HepG2 (cell line): ENCODE measurements around the gene NCOR2. TPM values are rescaled to one million over a fixed set of nuclear protein-coding genes. Genes with fewer than 3 reads are reported as not detected.

Experiments
- ARNTL ChIP-seq: sonication (generic); formaldehyde crosslinking; IDR thresholded peaks from 2 replicates; pipeline ENCODE4 v1.4.0; 2020; ENCODE audit warnings: mild to moderate bottlenecking, missing genetic modification reagents
- ATF2 ChIP-seq: sonication (generic); formaldehyde crosslinking; IDR thresholded peaks from 2 replicates; pipeline ENCODE4 v1.4.0; 2020; ENCODE audit warnings: missing genetic modification reagents
- GABPB1 ChIP-seq: IDR thresholded peaks from 2 replicates; pipeline ENCODE4 v1.6.1; 2016; ENCODE audit warnings: mild to moderate bottlenecking, missing genetic modification reagents, moderate library complexity, missing compliant biosample characterization
- GTF3A ChIP-seq: sonication (generic); formaldehyde crosslinking; conservative IDR thresholded peaks from 2 replicates; pipeline ENCODE4 v1.4.0; 2020; ENCODE audit warnings: mild to moderate bottlenecking, missing genetic modification reagents
- HNRNPL ChIP-seq: fragments of 200-400 bp; formaldehyde crosslinking; IDR thresholded peaks from 2 replicates; pipeline ENCODE4 v1.6.1; 2017; ENCODE audit warnings: mild to moderate bottlenecking, low read depth, low read length
- NFIB ChIP-seq: sonication (generic); formaldehyde crosslinking; IDR thresholded peaks from 2 replicates; pipeline ENCODE4 v1.9.0; 2021; ENCODE audit warnings: missing genetic modification reagents, mild to moderate bottlenecking, borderline replicate concordance
- POLR2AphosphoS2 ChIP-seq: IDR thresholded peaks from 2 replicates; pipeline ENCODE4 v1.6.1; 2011; ENCODE audit warnings: low read depth, low read length, improper control_type of control experiment
- RBAK ChIP-seq: sonication (generic); formaldehyde crosslinking; IDR thresholded peaks from 2 replicates; pipeline ENCODE4 v1.5.1; 2020; ENCODE audit warnings: mild to moderate bottlenecking, missing genetic modification reagents
- SRSF9 ChIP-seq: fragments of 200-400 bp; formaldehyde crosslinking; IDR thresholded peaks from 2 replicates; pipeline ENCODE4 v1.6.1; 2018; ENCODE audit warnings: borderline replicate concordance, mild to moderate bottlenecking, low read depth, low read length; ENCODE audit not compliant: insufficient read depth, poor library complexity, severe bottlenecking
- STAG1 ChIP-seq: sonication (generic); formaldehyde crosslinking; IDR thresholded peaks from 2 replicates; pipeline ENCODE4 v1.4.0; 2020; ENCODE audit warnings: missing genetic modification reagents
- TEAD2 ChIP-seq: sonication (generic); formaldehyde crosslinking; IDR thresholded peaks from 2 replicates; pipeline ENCODE4 v1.9.0; 2021; ENCODE audit warnings: missing genetic modification reagents
- TP53 ChIP-seq: sonication (generic); formaldehyde crosslinking; conservative IDR thresholded peaks from 2 replicates; pipeline ENCODE4 v1.4.0; 2020; ENCODE audit warnings: missing genetic modification reagents
- ZBTB2 ChIP-seq: sonication (generic); formaldehyde crosslinking; IDR thresholded peaks from 2 replicates; pipeline ENCODE4 v1.8.0; 2022; ENCODE audit warnings: low read depth, missing genetic modification reagents
- ZBTB26 ChIP-seq: IDR thresholded peaks from 2 replicates; pipeline ENCODE4 v1.6.1; 2016; ENCODE audit warnings: missing compliant biosample characterization, missing genetic modification reagents, borderline replicate concordance
- ZBTB4 ChIP-seq: sonication (generic); formaldehyde crosslinking; IDR thresholded peaks from 2 replicates; pipeline ENCODE4 v1.4.0; 2020; ENCODE audit warnings: missing genetic modification reagents, mild to moderate bottlenecking, borderline replicate concordance
- ZFP36 ChIP-seq: fragments of 150-350 bp; IDR thresholded peaks from 2 replicates; pipeline ENCODE4 v1.6.1; 2018; ENCODE audit warnings: borderline replicate concordance, low read length, low read depth; ENCODE audit not compliant: partially characterized antibody
- ZNF224 ChIP-seq: sonication (generic); formaldehyde crosslinking; IDR thresholded peaks from 2 replicates; pipeline ENCODE4 v1.5.0; 2020; ENCODE audit warnings: mild to moderate bottlenecking, missing genetic modification reagents
- ZNF343 ChIP-seq: sonication (generic); formaldehyde crosslinking; IDR thresholded peaks from 2 replicates; pipeline ENCODE4 v1.4.0; 2020; ENCODE audit warnings: mild to moderate bottlenecking, missing genetic modification reagents
- ZNF512 ChIP-seq: sonication (generic); formaldehyde crosslinking; IDR thresholded peaks from 2 replicates; pipeline ENCODE4 v1.4.0; 2020; ENCODE audit warnings: mild to moderate bottlenecking, missing genetic modification reagents
- ZNF543 ChIP-seq: sonication (generic); formaldehyde crosslinking; IDR thresholded peaks from 2 replicates; pipeline ENCODE4 v1.4.0; 2020; ENCODE audit warnings: mild to moderate bottlenecking, missing genetic modification reagents
- polyA plus RNA-seq, 8 experiments: library from polyadenylated mRNA; depleted of rRNA in 3 of 8; stranded (reverse) in 7 of 8; unstranded in 1 of 8; fragments of >200 nt; fragmentation: Illumina TruSeq in 4 of 8; extraction: Trizol in 4 of 8; gene quantifications; 2 replicates each; pipeline versions ENCODE4 v1.2.1 to v1.2.3, GENCODE V29; 2011 to 2016; ENCODE audit warnings: low read depth in 4 of 8, missing spikeins in 1 of 8, mixed read lengths in 1 of 8; ENCODE audit not compliant: insufficient read depth in 1 of 8
- total RNA-seq, 5 experiments: library from RNA; depleted of rRNA; stranded (reverse); fragments of >200 nt; fragmentation: Illumina TruSeq; extraction: Trizol; gene quantifications; 2 replicates each; pipeline ENCODE4 v1.2.3, GENCODE V29; 2016; ENCODE audit warnings: low read depth in 1 of 5

NCOR2 gene
- total and polyA plus RNA-seq, 2 of the 13 experiments (the other 11 are each of a cell fraction or from before 2014, with no cell fraction given): 4.5 to 5.7 TPM

GRCh38 chr12:124518051-124518932 lies 49.1 kb downstream of the NCOR2 start (continued):
- no peak for TF ChIP-seq ZNF512 (CRISPR knock-in tag)
- TF ChIP-seq ZNF343: no peak; the same call in 1 of the 2 replicates
- no peak for TF ChIP-seq SRSF9
- TF ChIP-seq ZFP36: no peak
- no peak for TF ChIP-seq TEAD2 (CRISPR knock-in tag)
- peak; percentile 49; the same call in 1 of the 2 replicates for TF ChIP-seq ARNTL
- no peak for TF ChIP-seq STAG1 (CRISPR knock-in tag)
- no peak for TF ChIP-seq ATF2 (CRISPR knock-in tag)
- no peak; the same call in 1 of the 2 replicates for TF ChIP-seq RBAK (CRISPR knock-in tag)
- peak; percentile 70; the same call in 1 of the 2 replicates for TF ChIP-seq TP53
- TF ChIP-seq ZBTB26 (CRISPR knock-in tag): no peak
- TF ChIP-seq ZBTB2 (CRISPR knock-in tag): no peak
- TF ChIP-seq GABPB1 (CRISPR knock-in tag): peak; percentile 68
- TF ChIP-seq POLR2AphosphoS2: no peak
- no peak for TF ChIP-seq GTF3A (CRISPR knock-in tag)
- TF ChIP-seq NFIB: no peak
- TF ChIP-seq HNRNPL: 0 out of 2 replicates have a peak, but pooled peaks have one; percentile 26
- TF ChIP-seq ZNF224 (CRISPR knock-in tag): no peak
- no peak for TF ChIP-seq ZBTB4 (CRISPR knock-in tag)
- no peak for TF ChIP-seq ZNF543 (CRISPR knock-in tag)
